SK-N-SH (cell line): ENCODE data around the gene ANKRD34B.

Experiments used
- EP300 ChIP-seq, 2 experiments: IDR thresholded peaks; 2 replicates each; pipeline versions ENCODE4 v1.4.0 to v1.6.1; 2012; ENCODE audit warnings: borderline replicate concordance in 1 of 2, low read depth in 1 of 2, low read length in 1 of 2
- EZH2phosphoT487 ChIP-seq: fragments of 200-600 bp; sonication (generic); IDR thresholded peaks from 2 replicates; pipeline ENCODE4 v1.6.1; 2017; ENCODE audit warnings: low read depth, mixed run types, mild to moderate bottlenecking, antibody characterized with exemption, moderate library complexity, borderline replicate concordance
- FOXM1 ChIP-seq: IDR thresholded peaks from 2 replicates; pipeline ENCODE4 v1.4.0; 2012; ENCODE audit warnings: low read depth, mild to moderate bottlenecking
- GABPA ChIP-seq: IDR thresholded peaks from 2 replicates; pipeline ENCODE4 v1.4.0; 2012; ENCODE audit warnings: low read depth, mild to moderate bottlenecking
- MAX ChIP-seq: IDR thresholded peaks from 2 replicates; pipeline ENCODE4 v1.4.0; 2012; ENCODE audit warnings: low read depth
- NFIC ChIP-seq: IDR thresholded peaks from 2 replicates; pipeline ENCODE4 v1.4.0; 2012; ENCODE audit warnings: borderline replicate concordance
- NRF1 ChIP-seq: IDR thresholded peaks from 2 replicates; pipeline ENCODE4 v1.6.1; 2012; ENCODE audit warnings: low read depth, mild to moderate bottlenecking, low read length
- RCOR1 ChIP-seq: fragments of 150-350 bp; IDR thresholded peaks from 2 replicates; pipeline ENCODE4 v1.6.1; 2017; ENCODE audit warnings: antibody characterized with exemption, low read length
- SIN3A ChIP-seq: IDR thresholded peaks from 2 replicates; pipeline ENCODE4 v1.6.1; 2012; ENCODE audit warnings: low read depth, mild to moderate bottlenecking, low read length, moderate library complexity, borderline replicate concordance
- TEAD4 ChIP-seq: IDR thresholded peaks from 2 replicates; pipeline ENCODE4 v1.4.0; 2012; ENCODE audit warnings: mild to moderate bottlenecking, borderline replicate concordance; ENCODE audit not compliant: insufficient read depth
- TF ChIP-seq, protein P1 (sequence below): fragments of 200-600 bp; sonication (generic); IDR thresholded peaks from 2 replicates; pipeline ENCODE4 v1.6.1; 2017; ENCODE audit warnings: antibody characterized with exemption, mild to moderate bottlenecking, moderate library complexity

DNA sequence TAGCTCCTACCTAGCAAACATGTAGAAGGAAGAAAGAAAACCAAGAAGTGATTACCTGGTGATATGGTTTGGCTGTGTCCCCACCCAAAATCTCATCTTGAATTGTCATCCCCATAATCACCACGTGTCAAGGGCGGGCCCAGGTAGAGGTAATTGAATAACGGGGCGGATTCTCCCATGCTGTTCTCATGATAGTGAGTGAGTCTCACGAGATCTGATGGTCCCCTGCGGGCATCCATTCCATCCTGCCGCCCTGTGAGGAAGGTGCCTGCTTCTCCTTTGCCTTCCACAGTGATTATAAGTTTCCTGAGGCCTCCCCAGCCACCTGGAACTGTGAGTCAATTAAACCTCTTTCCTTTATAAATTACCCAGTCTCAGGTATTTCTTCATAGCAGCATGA lies 27.4 kb upstream of the ANKRD34B start:
- TF ChIP-seq FOXM1 (no peak), TEAD4 (no peak), EZH2phosphoT487 (no peak), GABPA (no peak), MAX (no peak), RCOR1 (no peak), NRF1 (no peak), NFIC (no peak), EP300 (IDR thresholded peaks at IDR 0.05; ENCODE audit: borderline replicate concordance in 1 of 2, low read depth in 1 of 2, low read length in 1 of 2) (no peak), SIN3A (no peak)
- TF ChIP-seq, protein P1, sequence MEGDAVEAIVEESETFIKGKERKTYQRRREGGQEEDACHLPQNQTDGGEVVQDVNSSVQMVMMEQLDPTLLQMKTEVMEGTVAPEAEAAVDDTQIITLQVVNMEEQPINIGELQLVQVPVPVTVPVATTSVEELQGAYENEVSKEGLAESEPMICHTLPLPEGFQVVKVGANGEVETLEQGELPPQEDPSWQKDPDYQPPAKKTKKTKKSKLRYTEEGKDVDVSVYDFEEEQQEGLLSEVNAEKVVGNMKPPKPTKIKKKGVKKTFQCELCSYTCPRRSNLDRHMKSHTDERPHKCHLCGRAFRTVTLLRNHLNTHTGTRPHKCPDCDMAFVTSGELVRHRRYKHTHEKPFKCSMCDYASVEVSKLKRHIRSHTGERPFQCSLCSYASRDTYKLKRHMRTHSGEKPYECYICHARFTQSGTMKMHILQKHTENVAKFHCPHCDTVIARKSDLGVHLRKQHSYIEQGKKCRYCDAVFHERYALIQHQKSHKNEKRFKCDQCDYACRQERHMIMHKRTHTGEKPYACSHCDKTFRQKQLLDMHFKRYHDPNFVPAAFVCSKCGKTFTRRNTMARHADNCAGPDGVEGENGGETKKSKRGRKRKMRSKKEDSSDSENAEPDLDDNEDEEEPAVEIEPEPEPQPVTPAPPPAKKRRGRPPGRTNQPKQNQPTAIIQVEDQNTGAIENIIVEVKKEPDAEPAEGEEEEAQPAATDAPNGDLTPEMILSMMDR = no peak
